GM12873 (cell line): ENCODE measurements around the gene COL5A1.

Experiments used
- CTCF ChIP-seq: IDR thresholded peaks from 2 replicates; pipeline ENCODE4 v1.5.1; 2012; ENCODE audit warnings: low read depth, mild to moderate bottlenecking, moderate library complexity, low read length, control low read depth; ENCODE audit not compliant: insufficient read depth; ENCODE audit errors: missing control alignments

The COL5A1 gene

GRCh38 chr9:134852906-134853654 is 211.5 kb downstream of the COL5A1 start:
- TF ChIP-seq CTCF, result no peak

GRCh38 chr9:134853893-134854292 is 212.3 kb downstream of the COL5A1 start:
- no peak for TF ChIP-seq CTCF

- TF ChIP-seq CTCF, result no peak
Measured at GRCh38 chr9:134854541-134854981, 213.0 kb downstream of the COL5A1 start.

- TF ChIP-seq CTCF, result no peak
Measured at GRCh38 chr9:134855231-134855899, 213.8 kb downstream of the COL5A1 start.

GRCh38 chr9:134855900-134856377 is 214.3 kb downstream of the COL5A1 start:
- TF ChIP-seq CTCF, result no peak

- TF ChIP-seq CTCF, result peak; percentile 68
Measured at GRCh38 chr9:134858051-134858841, 216.6 kb downstream of the COL5A1 start.

GRCh38 chr9:134860510-134860909 is 218.9 kb downstream of the COL5A1 start:
- TF ChIP-seq CTCF, result no peak
